HG02759 (cell line): ENCODE results near the gene ARL5B.

Source experiments
- ATAC-seq: cut with Tn5 transposase; IDR thresholded peaks from one replicate; pipeline ENCODE4 v1.9.1; 2021; ENCODE audit warnings: mild to moderate bottlenecking, moderate library complexity; ENCODE audit not compliant: unreplicated experiment

The ARL5B gene

GRCh38 chr10:18699849-18700840 lies 40.9 kb downstream of the ARL5B start:
- no peak for ATAC-seq

GRCh38 chr10:18703521-18703920 lies 44.3 kb downstream of the ARL5B start:
- ATAC-seq = no peak

GRCh38 chr10:18710201-18710653 lies 51.0 kb downstream of the ARL5B start:
- no peak for ATAC-seq

- no peak for ATAC-seq
Measured at GRCh38 chr10:18713077-18713476, 53.8 kb downstream of the ARL5B start.

DNA sequence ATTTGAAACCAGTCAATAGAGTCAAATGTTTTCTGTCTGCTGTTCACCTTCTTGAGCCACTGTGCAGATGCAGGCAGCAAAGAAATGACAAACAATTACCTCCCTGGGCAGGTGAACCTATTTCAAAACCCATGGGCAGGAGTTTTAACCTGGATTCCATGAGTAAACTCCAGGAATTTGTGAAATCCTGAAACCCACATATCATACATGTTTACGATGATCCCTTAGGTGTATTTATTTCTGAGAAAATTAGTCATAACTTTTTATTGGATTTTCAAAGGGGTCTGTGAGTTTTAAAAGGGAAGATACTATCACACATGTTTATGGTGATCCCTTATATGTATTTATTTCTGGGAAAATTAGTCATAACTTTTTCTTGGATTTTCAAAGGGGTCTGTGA lies 59.8 kb downstream of the ARL5B start:
- ATAC-seq = no peak

GRCh38 chr10:18719811-18720210 lies 60.6 kb downstream of the ARL5B start:
- ATAC-seq = no peak

DNA sequence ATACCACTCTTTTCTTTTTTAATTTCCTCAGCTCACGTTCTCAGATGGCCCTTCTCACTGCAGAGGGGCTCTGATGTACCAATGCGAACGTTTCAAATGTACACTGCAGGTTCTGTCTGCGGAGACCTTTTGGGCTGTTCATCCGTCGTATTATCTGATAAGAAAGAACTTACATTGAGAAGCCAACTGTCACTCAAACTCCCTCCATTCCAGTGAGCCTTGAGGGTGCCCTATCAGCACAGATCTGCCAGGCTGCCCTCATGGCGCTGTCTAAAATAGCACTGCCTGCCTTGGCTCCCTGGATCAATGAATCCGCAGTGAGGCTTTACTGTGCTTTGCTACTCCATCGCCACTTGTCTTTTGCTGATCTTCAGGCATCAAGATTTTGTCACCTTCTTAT lies 61.8 kb downstream of the ARL5B start:
- ATAC-seq = no peak

DNA sequence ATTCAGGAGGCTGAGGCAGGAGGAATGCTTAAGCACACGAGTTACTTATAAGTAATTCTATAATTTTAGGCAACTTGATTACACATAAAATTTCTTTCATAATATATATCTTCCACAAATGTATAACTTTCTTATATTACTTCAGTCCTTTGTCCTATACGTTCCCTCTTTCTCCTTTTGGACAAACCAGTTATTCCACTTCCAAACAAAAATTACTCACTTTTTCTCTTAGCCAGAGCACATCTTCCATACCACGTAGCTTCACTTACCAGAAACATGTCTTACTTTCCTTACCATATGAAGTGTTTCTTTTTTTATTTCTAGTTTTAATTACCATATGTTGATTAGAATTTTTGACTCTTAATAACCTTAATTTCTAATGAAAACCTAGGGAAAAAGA lies 64.6 kb downstream of the ARL5B start:
- no peak for ATAC-seq
